OCI-M1 (cell line): ENCODE results near the gene RFX3.

ENCODE experiments used
- DNase-seq: peaks from one replicate; lab custom pipeline; 2025; lab: John Stamatoyannopoulos, UW

RFX3 gene

DNA sequence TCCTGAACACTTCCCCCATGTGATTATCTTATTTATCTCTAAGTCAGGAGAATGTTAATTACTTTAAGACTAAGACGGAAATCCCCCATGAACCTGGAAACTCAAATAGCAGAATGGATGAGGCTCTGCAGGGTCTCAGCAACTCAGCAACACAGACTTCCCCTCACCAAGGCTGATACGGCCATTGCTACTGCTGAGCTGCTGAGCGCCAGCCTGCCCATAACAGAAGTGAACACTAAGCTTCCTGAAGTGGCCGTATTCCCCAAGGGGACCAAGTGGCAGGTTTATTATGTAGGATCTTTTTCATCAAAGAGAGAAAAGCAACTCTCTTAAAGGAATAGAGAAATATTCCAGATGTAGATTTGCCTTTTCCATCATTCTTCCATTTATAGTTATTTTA, 311.1 kb downstream of the RFX3 start:
- DNase-seq: no peak

DNA sequence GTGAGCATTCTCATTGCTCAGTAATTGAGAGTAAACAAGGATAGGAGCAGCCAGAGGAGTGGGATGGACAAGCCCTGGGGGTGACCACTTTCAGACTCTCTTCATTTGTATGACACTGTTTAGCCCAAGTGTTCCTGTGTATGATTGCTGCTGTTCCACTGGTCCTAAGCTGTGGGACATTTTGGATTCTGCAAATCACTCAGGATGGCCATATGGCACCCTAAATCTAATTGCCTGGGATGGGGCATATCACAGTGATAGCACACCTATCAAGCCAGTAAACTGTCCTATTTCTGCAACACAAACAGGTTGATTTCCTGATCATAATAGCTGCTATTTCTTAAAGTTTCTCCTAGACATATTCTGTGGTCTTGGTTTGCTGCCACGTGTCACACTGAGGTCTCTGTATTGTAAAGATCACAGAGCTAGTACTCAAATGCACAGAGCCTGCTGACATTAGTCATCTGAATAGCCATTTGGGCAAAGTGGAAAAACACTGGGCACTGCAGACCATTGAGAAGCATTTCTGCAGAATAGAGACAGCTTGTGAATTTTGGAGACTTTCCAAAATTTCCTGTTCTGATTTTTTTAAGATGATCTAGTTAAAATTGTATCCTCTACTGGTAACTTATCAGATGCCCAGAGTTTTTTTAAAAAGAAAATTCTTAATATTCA, 320.2 kb downstream of the RFX3 start:
- DNase-seq: no peak

DNA sequence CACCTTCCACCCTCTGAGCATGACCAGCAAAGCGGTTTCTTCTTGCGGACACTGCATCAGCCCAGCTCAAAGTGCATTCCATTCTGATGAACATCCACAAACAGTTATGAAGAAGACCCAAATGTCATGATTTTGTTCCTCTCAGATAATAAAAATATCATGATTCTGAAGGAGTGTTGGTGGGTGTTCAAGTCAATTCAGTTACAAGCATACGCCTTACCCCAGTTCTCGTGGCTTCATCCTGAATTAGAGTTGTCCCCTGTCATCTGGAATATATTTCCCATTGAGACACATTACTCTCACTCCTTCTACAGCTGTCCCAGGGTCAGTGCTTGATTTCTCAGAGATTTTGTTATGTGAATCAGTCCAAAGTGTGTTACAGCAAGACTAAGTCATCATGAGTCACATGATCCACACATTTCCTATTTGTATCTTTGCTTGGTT, 325.4 kb downstream of the RFX3 start:
- DNase-seq: no peak

DNA sequence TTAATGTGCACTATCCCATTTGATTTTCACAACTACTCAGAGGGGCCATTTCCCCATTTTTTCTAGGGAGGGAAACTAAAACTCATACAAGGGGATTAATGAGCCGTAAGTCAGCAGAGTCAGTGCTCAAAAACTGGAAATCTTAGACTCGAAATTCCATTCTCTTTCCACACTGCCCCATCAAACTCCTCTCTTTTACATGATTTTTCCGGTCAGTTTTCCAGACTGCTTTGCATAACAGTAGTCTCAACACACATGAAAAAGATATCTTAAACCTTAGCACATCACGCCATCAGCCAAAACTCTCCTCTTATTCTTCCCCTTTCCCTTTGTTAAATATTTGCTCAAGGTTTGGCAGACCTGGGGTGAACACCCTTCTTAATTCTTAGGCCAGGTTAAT, 332.0 kb downstream of the RFX3 start:
- DNase-seq: no peak

DNA sequence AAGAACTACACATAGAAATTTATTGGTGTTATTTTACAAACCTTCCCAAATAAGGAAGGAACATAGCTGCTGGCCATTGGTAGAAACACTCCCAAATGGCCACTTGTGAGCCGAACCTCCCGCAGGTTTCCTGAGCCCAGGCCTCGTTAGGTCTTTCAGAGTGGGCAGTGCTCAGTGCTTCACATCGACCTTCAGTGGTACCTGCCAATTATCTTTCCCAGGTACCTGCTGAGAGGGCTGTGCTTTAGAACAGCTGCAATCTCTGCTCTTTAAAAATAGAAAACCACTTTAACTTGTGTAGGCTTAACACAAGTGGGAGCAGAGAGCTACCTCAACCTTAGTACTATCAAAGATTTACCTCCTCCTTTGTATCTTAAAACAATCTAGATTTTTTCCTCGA, 334.1 kb downstream of the RFX3 start:
- no peak for DNase-seq

DNA sequence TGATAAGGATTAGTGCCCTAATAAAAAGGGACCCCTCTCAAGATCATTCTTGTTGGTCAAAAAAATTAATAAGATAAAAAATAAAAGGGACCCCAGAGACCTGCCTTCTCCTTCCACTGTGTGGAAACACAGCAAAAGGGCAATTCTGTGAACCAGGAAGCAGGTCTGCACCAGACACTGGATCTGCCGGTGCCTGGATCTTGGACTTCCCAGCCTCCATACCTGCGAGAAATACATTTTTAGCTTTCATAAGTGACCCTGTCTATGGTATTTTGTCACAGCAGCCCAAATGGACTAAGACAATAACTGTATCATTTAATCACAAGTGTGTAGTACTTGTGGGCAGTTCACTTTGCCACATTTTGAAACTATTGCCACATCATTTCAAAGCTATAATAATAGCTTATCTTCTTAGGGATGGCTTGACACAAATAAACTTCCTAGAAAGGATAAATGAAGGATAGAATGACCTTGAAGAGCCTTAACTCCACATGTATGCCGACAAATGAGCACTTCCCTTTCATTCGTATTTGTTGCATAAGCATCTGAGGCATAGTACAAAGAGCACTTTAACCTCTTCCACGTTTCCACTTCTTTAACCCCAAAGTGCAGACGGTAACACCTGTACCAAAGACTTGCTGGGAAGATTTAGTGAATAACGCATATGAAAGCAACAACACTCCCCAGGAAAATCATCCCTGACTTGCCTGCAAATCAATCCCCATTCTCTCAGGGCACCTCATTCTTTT, 336.5 kb downstream of the RFX3 start:
- DNase-seq: no peak

DNA sequence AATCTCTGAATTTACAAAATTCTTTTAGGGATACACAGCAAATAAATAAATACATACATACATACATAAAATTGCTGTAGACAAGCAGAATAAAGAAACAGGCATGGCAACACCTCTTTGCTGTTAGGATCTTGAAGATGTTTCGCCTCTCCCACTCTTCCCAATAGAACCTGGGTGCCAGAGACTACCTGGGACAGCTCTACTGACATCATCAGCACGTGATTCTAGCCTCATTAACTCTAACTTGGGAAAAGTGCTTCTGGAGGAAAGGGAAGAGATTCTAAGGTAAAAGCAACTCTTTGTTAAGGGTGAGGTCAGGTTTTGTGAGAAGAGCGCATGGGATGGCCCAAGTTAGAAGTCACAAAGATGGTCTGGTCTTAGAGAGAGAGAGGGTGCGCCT, 339.1 kb downstream of the RFX3 start:
- DNase-seq: no peak

DNA sequence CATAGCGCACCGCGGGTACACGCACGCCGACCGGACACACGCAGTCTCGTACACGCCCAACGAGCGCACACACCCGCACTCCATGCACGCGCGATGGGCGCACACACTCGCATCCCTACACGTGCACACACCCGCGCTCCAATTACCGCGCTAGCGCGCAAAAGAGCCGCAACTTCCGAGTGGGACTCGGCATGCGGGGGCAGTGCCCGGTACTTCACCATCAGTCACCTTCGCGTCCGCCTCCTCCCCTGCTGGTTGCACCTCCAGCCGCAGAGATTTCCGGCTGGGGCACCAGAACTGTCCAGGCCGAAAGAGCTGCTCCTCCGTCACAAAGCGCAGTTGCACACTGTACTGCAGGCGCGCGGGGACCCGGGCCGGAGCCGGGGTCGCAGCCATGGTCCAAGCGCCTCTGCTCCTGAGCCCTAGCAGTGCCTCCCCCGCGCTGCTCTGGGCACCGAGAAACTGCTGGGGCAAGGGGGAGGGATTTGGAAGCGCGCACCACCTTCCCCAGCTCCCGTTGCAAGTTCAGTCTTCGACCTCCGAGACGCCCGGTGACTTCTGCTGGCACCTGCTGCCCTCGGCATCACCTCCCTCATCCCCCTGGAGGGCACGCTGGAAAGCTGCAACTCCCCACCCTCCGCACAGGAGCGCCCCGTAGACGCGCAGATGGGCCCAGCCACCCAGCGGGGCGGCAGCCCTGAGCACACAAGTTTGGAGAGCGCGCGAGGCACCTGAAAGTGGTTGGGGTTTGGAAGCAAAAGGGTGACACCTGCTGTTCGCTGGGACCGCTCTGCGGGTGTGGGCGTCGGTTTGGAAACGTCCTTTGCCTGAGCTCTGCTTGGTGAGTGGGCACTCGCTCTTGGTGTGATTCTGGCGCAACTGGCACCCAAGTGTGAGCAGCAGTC, 344.5 kb downstream of the RFX3 start:
- no peak for DNase-seq

DNA sequence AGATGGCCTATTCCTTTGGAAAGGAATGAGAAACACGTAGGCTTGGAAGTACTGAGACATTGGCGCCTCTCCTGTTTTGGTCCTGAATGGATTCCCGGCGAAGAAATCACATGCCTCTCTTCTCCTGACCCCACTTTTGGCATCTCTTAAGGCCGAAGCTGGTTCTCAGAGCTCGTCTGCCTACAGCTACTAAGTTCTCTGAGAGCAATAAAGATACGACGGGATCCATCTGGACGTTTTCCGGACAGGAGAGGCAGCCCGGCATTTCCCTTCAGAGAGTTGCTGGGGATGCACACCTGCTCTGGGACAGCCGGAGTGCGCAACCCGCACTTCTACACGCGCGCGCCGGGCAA, 345.1 kb downstream of the RFX3 start:
- no peak for DNase-seq

DNA sequence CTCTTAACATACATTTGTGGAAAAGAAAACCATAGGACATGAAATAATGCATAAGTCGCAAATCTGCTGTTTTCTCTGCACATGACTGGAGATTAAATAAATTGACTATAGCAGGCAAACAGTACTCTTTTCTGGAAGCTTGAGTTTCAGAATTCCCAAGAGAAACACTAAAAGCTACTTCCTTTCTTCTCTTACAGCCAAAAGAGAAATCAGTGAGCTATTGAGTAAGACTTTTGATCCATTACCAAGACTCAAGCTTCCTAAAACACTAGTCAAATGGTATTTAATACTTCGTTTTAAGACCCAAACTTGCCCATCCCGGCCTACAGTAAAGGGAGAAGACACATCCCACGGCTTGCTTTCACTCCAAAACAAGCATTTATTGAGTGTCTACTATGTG, 346.1 kb downstream of the RFX3 start:
- no peak for DNase-seq

DNA sequence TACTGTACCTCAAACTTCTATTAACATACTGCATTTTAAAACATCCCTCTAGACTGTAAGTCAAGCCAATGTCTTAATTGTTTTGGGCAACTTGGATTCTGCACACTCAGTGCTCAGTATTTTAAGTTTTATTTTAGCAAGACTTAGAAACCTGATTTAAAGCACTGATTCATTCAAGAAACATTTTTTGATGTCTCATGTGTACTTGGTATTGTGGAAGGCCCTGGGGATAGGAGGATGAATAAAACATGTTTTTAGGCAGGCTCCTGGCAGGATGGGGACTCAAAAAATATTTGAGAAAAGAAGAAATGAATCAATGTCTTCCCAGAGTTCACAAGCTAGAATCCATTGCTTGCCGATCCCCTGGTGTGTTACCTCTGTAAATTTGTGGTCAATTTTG, 347.9 kb downstream of the RFX3 start:
- peak; percentile 10 for DNase-seq

DNA sequence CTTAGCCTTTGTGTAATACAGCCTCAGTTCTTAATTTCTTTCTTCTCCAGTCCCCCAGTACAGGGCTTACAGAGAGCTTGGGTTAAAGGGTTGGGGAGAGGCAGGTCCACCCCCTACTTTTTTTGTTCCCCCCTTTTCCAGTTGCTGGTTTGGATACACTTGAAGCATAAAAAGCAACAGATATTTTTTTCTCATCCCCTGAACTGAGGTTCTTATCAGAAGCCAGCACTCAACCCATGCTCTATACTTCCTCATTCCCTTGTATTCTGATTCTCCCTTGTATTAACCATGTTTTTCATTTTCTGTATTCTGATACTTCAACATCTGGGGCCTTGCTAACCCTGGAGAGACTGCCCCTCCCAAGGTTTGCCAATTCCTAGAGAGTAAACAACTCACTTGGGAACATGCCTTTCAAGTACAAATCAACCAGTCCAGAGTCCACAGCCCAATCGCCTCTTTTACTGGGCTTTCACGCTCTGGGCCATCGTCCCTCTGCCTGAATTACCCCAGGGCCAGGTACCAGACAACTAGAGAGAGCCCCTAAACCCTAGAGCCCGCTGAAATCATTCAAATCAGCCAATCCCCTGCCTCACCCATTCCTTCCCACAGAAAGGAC, 348.5 kb downstream of the RFX3 start:
- peak; percentile 88 for DNase-seq

DNA sequence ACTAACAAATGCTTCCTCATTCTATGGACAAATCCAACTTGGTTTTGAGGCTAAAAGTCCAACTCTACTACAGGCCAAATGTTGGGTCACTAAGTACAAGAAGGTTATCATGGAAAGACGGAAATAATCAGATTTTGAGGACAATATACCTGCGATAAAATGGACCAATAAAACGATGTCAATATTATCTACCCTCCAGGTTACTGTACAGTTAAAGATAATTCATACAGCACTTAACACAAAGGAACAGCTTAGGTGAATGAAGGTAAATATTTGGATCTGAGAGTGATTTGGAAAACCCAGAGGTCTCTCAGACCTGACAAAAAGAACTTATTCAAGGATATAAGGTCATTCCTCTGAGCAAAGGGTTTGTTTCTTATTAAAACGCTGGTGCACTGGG, 352.4 kb downstream of the RFX3 start:
- no peak for DNase-seq

DNA sequence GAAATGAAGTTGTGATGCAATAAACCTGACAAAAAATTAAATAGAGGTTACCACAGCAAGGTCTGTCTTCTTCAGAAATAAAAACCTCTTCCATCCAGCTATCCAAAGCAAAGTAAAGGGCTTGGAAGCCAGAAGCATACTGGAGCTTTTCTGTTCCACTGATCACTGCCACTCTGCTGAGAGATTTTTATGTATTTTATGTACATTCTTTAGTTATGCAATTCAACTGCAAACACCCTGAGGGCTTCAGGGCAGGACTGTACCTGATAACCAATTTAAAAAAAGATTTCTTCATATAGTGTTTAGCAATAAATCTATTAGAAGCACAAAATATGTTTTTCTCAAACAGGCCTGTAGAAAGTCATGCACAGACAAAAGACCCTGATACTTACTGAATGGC, 355.0 kb downstream of the RFX3 start:
- no peak for DNase-seq
